Endothelial cell of umbilical vein (primary cell): ENCODE results near the gene ZBP1. TPM values are rescaled to one million over a fixed set of nuclear protein-coding genes. Genes with fewer than 3 reads are reported as not detected.

Source experiments
- BruUV-seq: library from RNA; stranded (reverse); fragments of 400-500 nt; replicated peaks from 2 replicates; lab custom pipeline; 2021; lab: Mats Ljungman, UMichigan
- CTCF ChIA-PET: fragments of 300-600, 350-600 bp; sonication (Branson Sonifier 250); formaldehyde crosslinking; loops from one replicate; lab custom pipeline; 2021; ENCODE audit warnings: antibody characterized with exemption, inconsistent platforms; lab: Charles Lee
- POLR2A ChIA-PET: fragments of 300-600, 350-600 bp; sonication (Branson Sonifier 250); formaldehyde crosslinking; loops from one replicate; lab custom pipeline; 2021; ENCODE audit warnings: antibody characterized with exemption, inconsistent platforms; lab: Charles Lee
- DNase-seq: peaks from one replicate; pipeline ENCODE4 v3.0.0-alpha.2; 2011; ENCODE audit warnings: low read depth, low spot score
- FAIRE-seq: peaks from 2 replicates; lab custom pipeline; 2011; peaks lifted over from hg19 to GRCh38; lab: Jason Lieb, UNC
- H2AFZ ChIP-seq: 2 replicates; pipeline ENCODE4 v1.6.0; 2012; ENCODE audit warnings: low read depth, low read length, control low read depth, inconsistent platforms
- H3K27ac ChIP-seq: 2 replicates; pipeline ENCODE4 v1.5.1; 2011; ENCODE audit warnings: low read depth, mild to moderate bottlenecking, control low read depth, low read length, moderate library complexity; ENCODE audit not compliant: insufficient read depth
- H3K27me3 ChIP-seq, 2 experiments: 2 replicates each; pipeline versions ENCODE4 v1.6.0 to v1.6.1; 2011; ENCODE audit warnings: low read length in 2 of 2, mixed read lengths in 1 of 2; ENCODE audit not compliant: control insufficient read depth in 2 of 2, insufficient read depth in 2 of 2
- H3K36me3 ChIP-seq, 2 experiments: 2 replicates in 1 of 2; 3 replicates in 1 of 2; pipeline ENCODE4 v1.5.1; 2011; ENCODE audit warnings: low read length in 2 of 2, mild to moderate bottlenecking in 1 of 2, moderate library complexity in 1 of 2; ENCODE audit not compliant: control insufficient read depth in 2 of 2, insufficient read depth in 2 of 2; ENCODE audit errors: extremely low read depth in 1 of 2
- H3K4me1 ChIP-seq: 3 replicates; pipeline ENCODE4 v1.5.1; 2011; ENCODE audit warnings: mild to moderate bottlenecking, low read length; ENCODE audit not compliant: control insufficient read depth, insufficient read depth; ENCODE audit errors: extremely low read depth
- H3K4me2 ChIP-seq: 2 replicates; pipeline ENCODE4 v1.6.1; 2011; ENCODE audit warnings: low read length, control low read depth, mixed read lengths; ENCODE audit not compliant: insufficient read depth
- H3K4me3 ChIP-seq, 3 experiments: fragments of 200-600 bp in 1 of 3; sonication (generic), shearing (Covaris generic) in 1 of 3; replicated peaks in 1 of 3; 2 replicates each; pipeline ENCODE4 v1.5.1; 2011 to 2016; ENCODE audit warnings: control low read depth in 3 of 3, low read length in 3 of 3, mild to moderate bottlenecking in 2 of 3, inconsistent platforms in 1 of 3, low read depth in 1 of 3, moderate library complexity in 1 of 3; ENCODE audit not compliant: insufficient read depth in 1 of 3
- H3K79me2 ChIP-seq: 2 replicates; pipeline ENCODE4 v1.6.0; 2012; ENCODE audit warnings: low read length, inconsistent platforms; ENCODE audit not compliant: control insufficient read depth, insufficient read depth
- H3K9ac ChIP-seq: replicated peaks from 2 replicates; pipeline ENCODE3; 2011; ENCODE audit warnings: low read length, control low read depth; ENCODE audit not compliant: insufficient read depth; ENCODE audit errors: extremely low read depth
- H3K9me1 ChIP-seq: replicated peaks from 3 replicates; pipeline ENCODE4 v1.6.0; 2011; ENCODE audit warnings: mild to moderate bottlenecking, low read length; ENCODE audit not compliant: control insufficient read depth, insufficient read depth; ENCODE audit errors: extremely low read depth
- H3K9me3 ChIP-seq: replicated peaks from 2 replicates; pipeline ENCODE4 v1.5.1; 2012; ENCODE audit warnings: low read length, inconsistent platforms; ENCODE audit not compliant: control insufficient read depth, insufficient read depth
- H4K20me1 ChIP-seq: replicated peaks from 2 replicates; pipeline ENCODE3; 2011; ENCODE audit warnings: mild to moderate bottlenecking, low read length; ENCODE audit not compliant: control insufficient read depth, insufficient read depth; ENCODE audit errors: extremely low read depth
- EZH2 ChIP-seq: IDR thresholded peaks from 2 replicates; pipeline ENCODE4 v1.6.1; 2012; ENCODE audit warnings: borderline replicate concordance, low read depth, mild to moderate bottlenecking, moderate library complexity, low read length, inconsistent platforms; ENCODE audit not compliant: severe bottlenecking
- FOS ChIP-seq: IDR thresholded peaks from 2 replicates; pipeline ENCODE4 v1.6.1; 2011; ENCODE audit warnings: mild to moderate bottlenecking, low read length, moderate library complexity, borderline replicate concordance; ENCODE audit not compliant: insufficient read depth
- GATA2 ChIP-seq: IDR thresholded peaks from 2 replicates; pipeline ENCODE4 v1.7.0; 2011; ENCODE audit warnings: low read depth, mild to moderate bottlenecking, moderate library complexity, mixed read lengths, low read length; ENCODE audit not compliant: insufficient read length, insufficient read depth
- JUN ChIP-seq: IDR thresholded peaks from 2 replicates; pipeline ENCODE4 v1.6.1; 2011; ENCODE audit warnings: borderline replicate concordance, low read depth; ENCODE audit not compliant: insufficient read length, insufficient read depth
- MYC ChIP-seq: IDR thresholded peaks from one replicate; pipeline ENCODE4 v1.6.1; 2011; ENCODE audit warnings: mild to moderate bottlenecking, low read depth, low read length
- POLR2A ChIP-seq: IDR thresholded peaks from 2 replicates; pipeline ENCODE4 v1.6.1; 2012; ENCODE audit warnings: low read depth, mild to moderate bottlenecking, control low read depth, low read length
- dilution Hi-C: fragments of 300-500 bp; cut with MboI; formaldehyde crosslinking; loops from one replicate; pipeline ENCODE4 v1.15.0; 2019; ENCODE audit warnings: low sequenced_read_pairs; ENCODE audit not compliant: extremely low pct_ligation_motif_present
- intact Hi-C: fragments of 100-400 bp; cut with micrococcal nuclease; formaldehyde crosslinking; loops from one replicate; pipeline ENCODE4 v1.10.0; 2022
- polyA plus RNA-seq, 4 experiments: library from polyadenylated mRNA; depleted of rRNA in 3 of 4; stranded (reverse) in 3 of 4; unstranded in 1 of 4; fragments of >200 nt; gene quantifications; 2 replicates each; pipeline versions ENCODE4 v1.2.1 to v1.2.3, GENCODE V29; 2011 to 2012; ENCODE audit warnings: missing spikeins in 1 of 4
- total RNA-seq: library from RNA; stranded (reverse); gene quantifications from 2 replicates; pipeline ENCODE4 v1.2.3, GENCODE V29; 2021
- TF ChIP-seq, protein P1 (sequence below): IDR thresholded peaks from 2 replicates; pipeline ENCODE4 v1.6.1; 2011; ENCODE audit not compliant: insufficient read depth, insufficient read length
- TF ChIP-seq, protein P2 (sequence below), 2 donors: IDR thresholded peaks; 1 replicate in 1 of 2; 2 replicates in 1 of 2; pipeline ENCODE4 v1.5.1; 2011; ENCODE audit warnings: low read length in 2 of 2, mild to moderate bottlenecking in 2 of 2, moderate library complexity in 2 of 2, control low read depth in 1 of 2, inconsistent platforms in 1 of 2, low read depth in 1 of 2; ENCODE audit not compliant: insufficient read depth in 1 of 2; ENCODE audit errors: extremely low read depth in 1 of 2

Gene ZBP1
- total and polyA plus RNA-seq, 2 donors (not counting 3 experiments of a cell fraction or from before 2014, with no cell fraction given) = not detected

DNA sequence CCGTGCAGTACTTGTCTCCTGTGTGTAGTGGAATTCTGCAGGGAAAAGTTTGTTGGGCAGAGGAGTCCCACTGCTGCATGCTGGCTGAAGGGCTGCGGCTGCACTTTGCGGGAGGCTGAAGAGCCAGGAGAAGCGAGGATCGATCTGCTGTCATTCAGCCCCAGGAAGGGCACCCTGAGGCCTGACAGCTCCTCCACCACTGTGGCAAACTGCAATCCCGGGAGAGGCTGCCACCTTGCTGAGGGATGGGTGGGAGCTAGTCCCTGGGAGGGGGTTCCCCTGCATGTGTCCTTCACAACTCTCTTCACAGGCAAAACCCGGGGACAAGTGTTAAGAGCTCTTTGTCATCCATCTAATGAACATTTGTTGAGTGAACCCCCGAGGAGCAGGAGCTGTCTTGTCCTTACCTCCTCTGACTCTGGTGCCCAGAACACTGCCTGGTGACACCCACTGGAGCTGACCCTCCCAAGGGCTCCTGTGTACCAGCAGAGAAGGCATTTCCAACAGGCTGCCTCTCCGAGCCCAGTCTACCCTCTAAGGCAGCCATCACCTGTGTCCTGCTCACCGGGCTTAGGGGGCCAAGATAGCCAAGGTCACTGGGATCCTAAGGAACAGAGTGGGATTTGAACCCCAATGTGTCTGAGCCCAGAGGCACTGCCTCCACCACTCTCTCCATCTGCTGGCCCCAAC lies 41.6 kb downstream of the ZBP1 start:
- intact Hi-C loops = no loop called here
- H3K4me2 ChIP-seq = no peak overlapping the region
- ChIA-PET POLR2A (no interaction called here), CTCF (no interaction called here)
- no peaks in the 10 kb centered on the region for H4K20me1 ChIP-seq
- no peaks in the 10 kb centered on the region for H3K36me3 ChIP-seq
- TF ChIP-seq MYC = no peak
- no peak for TF ChIP-seq EZH2
- TF ChIP-seq FOS = no peak
- no peak for TF ChIP-seq JUN
- no peak for DNase-seq
- dilution Hi-C loops = no loop called here
- peaks cover 4 to 7% of the 10 kb centered on the region in 2 experiments for H3K27me3 ChIP-seq
- FAIRE-seq = no peak
- no peaks in the 10 kb centered on the region for H3K9me1 ChIP-seq
- H3K9ac ChIP-seq = no peak overlapping the region
- H3K4me3 ChIP-seq = no peak overlapping the region
- H3K4me1 ChIP-seq = no peaks in the 10 kb centered on the region
- no peak overlapping the region for H2AFZ ChIP-seq
- no TSS peak for BruUV-seq
- no peaks in the 10 kb centered on the region for H3K9me3 ChIP-seq
- H3K27ac ChIP-seq = no peak overlapping the region
- H3K79me2 ChIP-seq = no peaks in the 10 kb centered on the region

DNA sequence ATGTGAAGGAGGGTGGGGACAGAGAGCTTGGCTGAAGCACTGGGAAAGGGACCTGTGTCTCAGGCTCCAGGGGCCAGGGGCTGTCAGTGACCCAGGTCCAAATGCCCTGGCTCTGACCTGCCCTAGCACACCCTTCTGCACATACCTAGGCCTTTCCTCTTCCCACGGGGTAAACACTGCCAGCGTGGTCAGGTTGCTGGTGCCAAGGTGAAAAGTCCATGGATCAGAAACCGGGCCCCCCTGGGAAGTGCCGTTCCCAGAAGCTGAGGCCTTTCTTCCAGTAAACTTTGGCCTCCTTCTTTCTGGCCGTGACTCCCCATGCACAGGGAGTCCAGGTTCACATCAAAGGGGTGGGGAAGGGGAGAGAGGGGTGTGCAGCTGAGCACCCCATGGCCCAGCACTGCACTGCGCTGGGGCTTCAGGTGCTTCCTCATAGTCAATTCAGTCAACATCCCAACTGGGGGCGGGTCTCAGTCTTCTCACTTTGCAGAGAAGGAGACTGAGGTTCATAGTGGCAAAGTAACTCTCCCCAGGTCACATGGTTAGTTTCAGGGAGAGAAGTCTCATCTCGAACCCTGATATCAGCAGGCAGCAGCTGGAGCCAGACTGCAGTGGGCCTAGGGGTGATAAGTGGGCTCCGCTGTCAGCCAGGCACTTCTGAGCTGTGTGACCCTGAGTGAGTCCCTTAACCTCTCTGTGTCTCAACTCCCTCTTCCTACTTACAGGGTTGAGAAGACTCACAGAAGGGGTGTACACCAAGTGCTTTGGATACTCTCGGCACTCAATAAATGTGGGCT lies 42.3 kb downstream of the ZBP1 start:
- POLR2A ChIA-PET = no interaction called here
- FAIRE-seq (no peak), DNase-seq (no peak)
- Histone ChIP-seq H3K27ac (no peak overlapping the region), H3K9me3 (no peaks in the 10 kb centered on the region), H3K4me3 (no peak overlapping the region), H3K9ac (no peak overlapping the region), H3K9me1 (no peaks in the 10 kb centered on the region), H3K79me2 (no peaks in the 10 kb centered on the region), H2AFZ (no peak overlapping the region), H4K20me1 (no peaks in the 10 kb centered on the region), H3K4me2 (no peak overlapping the region), H3K36me3 (no peaks in the 10 kb centered on the region), H3K27me3 (peaks cover 4 to 7% of the 10 kb centered on the region in 2 experiments), H3K4me1 (no peaks in the 10 kb centered on the region)
- TF ChIP-seq FOS (no peak), EZH2 (no peak), GATA2 (no peak), JUN (no peak), POLR2A (no peak), MYC (no peak)
- TF ChIP-seq, protein P1, sequence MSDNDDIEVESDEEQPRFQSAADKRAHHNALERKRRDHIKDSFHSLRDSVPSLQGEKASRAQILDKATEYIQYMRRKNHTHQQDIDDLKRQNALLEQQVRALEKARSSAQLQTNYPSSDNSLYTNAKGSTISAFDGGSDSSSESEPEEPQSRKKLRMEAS = no peak
- TF ChIP-seq, protein P2, sequence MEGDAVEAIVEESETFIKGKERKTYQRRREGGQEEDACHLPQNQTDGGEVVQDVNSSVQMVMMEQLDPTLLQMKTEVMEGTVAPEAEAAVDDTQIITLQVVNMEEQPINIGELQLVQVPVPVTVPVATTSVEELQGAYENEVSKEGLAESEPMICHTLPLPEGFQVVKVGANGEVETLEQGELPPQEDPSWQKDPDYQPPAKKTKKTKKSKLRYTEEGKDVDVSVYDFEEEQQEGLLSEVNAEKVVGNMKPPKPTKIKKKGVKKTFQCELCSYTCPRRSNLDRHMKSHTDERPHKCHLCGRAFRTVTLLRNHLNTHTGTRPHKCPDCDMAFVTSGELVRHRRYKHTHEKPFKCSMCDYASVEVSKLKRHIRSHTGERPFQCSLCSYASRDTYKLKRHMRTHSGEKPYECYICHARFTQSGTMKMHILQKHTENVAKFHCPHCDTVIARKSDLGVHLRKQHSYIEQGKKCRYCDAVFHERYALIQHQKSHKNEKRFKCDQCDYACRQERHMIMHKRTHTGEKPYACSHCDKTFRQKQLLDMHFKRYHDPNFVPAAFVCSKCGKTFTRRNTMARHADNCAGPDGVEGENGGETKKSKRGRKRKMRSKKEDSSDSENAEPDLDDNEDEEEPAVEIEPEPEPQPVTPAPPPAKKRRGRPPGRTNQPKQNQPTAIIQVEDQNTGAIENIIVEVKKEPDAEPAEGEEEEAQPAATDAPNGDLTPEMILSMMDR (IDR thresholded peaks at IDR 0.05; ENCODE audit: extremely low read depth in 1 of 2, insufficient read depth in 1 of 2, low read depth in 1 of 2, low read length in 2 of 2) = no peak
- intact Hi-C loops (no loop called here), dilution Hi-C loops (no loop called here)
- CTCF ChIA-PET = interaction anchor here (1.2 kb wide), 1 partner anchor 9 kb away, joined by 3 read pairs; no protein-coding TSS in a partner anchor
- no TSS peak for BruUV-seq
